Neural progenitor cell (in vitro differentiated cells): Measurements from ENCODE around the gene NRF1.

Source experiments
- CTCF ChIP-seq: fragments of 200-600 bp; sonication (generic); IDR thresholded peaks from 2 replicates; pipeline ENCODE4 v1.5.1; 2017; ENCODE audit warnings: antibody characterized with exemption, mild to moderate bottlenecking
- EZH2 ChIP-seq: fragments of 200-600 bp; sonication (generic); IDR thresholded peaks from 2 replicates; pipeline ENCODE4 v1.6.1; 2017; ENCODE audit warnings: antibody characterized with exemption, mild to moderate bottlenecking, moderate library complexity

- TF ChIP-seq EZH2 (no peak), CTCF (no peak)
These were observed 130.7 kb downstream of the NRF1 start for GRCh38 chr7:129742256-129742655.
